Right atrium auricular region (tissue), 2 donors: ENCODE data around the gene HSPB6. TPM values are rescaled to one million over a fixed set of nuclear protein-coding genes. Genes with fewer than 3 reads are reported as not detected.

ENCODE experiments used
- DNase-seq: peaks from one replicate; pipeline ENCODE4 v3.0.0-alpha.2; 2019; ENCODE audit warnings: low spot score
- H3K27ac ChIP-seq, 2 donors: fragments of 200-600 bp; sonication (generic); 1 replicate in 1 of 2; 2 replicates in 1 of 2; pipeline ENCODE4 v1.5.1; 2016 to 2019
- H3K27me3 ChIP-seq, 2 donors: fragments of 200-600 bp; sonication (generic); one replicate each; pipeline versions ENCODE4 v1.5.1 to v1.6.0; 2017 to 2019
- H3K36me3 ChIP-seq: fragments of 200-600 bp; sonication (generic); one replicate; pipeline ENCODE4 v1.5.1; 2016
- H3K4me1 ChIP-seq, 2 donors: fragments of 200-600 bp; sonication (generic); one replicate each; pipeline versions ENCODE4 v1.5.1 to v1.6.0; 2017 to 2019
- H3K4me3 ChIP-seq, 2 donors: fragments of 200-600 bp; sonication (generic); 1 replicate in 1 of 2; 2 replicates in 1 of 2; pipeline ENCODE4 v1.5.1; 2017 to 2019; ENCODE audit warnings: mild to moderate bottlenecking in 1 of 2, moderate library complexity in 1 of 2
- H3K9me3 ChIP-seq, 2 donors: fragments of 200-600 bp; sonication (generic); one replicate each; pipeline ENCODE4 v1.5.1; 2019
- total RNA-seq, 2 donors: library from RNA; depleted of rRNA; stranded (reverse); fragments of >200 nt; gene quantifications; one replicate each; pipeline ENCODE4 v1.1.0, GENCODE V29; 2016
- TF ChIP-seq, protein P1 (sequence below), 2 donors: fragments of 200-600 bp; sonication (generic); IDR thresholded peaks; one replicate each; pipeline ENCODE4 v1.5.1; 2019; ENCODE audit warnings: antibody characterized with exemption in 2 of 2

Gene HSPB6
- total RNA-seq, 2 donors from 2014 or later, result 98.4 to 104 TPM

DNA sequence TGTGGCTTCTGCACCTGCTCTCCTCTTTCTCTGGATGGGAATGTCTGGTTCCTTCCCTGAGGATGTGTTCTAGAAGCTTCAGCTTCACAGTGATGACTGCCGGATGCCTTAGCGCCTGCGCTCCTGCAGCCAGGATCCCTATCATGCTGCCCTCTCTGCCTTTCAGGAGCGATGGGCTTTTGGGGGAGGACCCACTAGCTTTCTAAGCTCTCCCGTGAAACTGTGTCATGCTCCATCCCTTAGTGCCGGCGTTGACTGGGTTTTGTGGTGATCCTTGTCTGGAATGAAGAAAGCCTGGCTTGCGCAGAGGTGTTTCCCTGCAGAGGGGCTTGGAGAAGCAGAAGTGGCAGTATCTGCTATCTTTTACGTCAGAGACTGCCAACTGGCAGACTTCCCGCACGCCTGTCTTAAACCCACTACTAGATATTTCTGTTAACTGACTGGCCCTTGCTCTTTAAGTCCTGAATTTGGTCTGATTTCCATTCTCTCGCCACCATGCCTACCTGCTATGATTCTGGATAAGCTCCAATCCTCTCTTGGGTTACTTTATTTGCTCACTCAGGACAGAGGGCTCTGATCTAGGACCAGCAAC lies 42.8 kb downstream of the HSPB6 start:
- H3K4me1 ChIP-seq, result peaks cover 0 to 18% of the 10 kb centered on the region in 2 donors
- no peaks in the 10 kb centered on the region for H3K27me3 ChIP-seq
- TF ChIP-seq, protein P1, sequence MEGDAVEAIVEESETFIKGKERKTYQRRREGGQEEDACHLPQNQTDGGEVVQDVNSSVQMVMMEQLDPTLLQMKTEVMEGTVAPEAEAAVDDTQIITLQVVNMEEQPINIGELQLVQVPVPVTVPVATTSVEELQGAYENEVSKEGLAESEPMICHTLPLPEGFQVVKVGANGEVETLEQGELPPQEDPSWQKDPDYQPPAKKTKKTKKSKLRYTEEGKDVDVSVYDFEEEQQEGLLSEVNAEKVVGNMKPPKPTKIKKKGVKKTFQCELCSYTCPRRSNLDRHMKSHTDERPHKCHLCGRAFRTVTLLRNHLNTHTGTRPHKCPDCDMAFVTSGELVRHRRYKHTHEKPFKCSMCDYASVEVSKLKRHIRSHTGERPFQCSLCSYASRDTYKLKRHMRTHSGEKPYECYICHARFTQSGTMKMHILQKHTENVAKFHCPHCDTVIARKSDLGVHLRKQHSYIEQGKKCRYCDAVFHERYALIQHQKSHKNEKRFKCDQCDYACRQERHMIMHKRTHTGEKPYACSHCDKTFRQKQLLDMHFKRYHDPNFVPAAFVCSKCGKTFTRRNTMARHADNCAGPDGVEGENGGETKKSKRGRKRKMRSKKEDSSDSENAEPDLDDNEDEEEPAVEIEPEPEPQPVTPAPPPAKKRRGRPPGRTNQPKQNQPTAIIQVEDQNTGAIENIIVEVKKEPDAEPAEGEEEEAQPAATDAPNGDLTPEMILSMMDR (IDR thresholded peaks at IDR 0.05), result no peak
- DNase-seq, result no peak
- H3K4me3 ChIP-seq, result no peak overlapping the region
- no peaks in the 10 kb centered on the region for H3K9me3 ChIP-seq
- no peak overlapping the region for H3K27ac ChIP-seq
- no peaks in the 10 kb centered on the region for H3K36me3 ChIP-seq

- Histone ChIP-seq H3K9me3 (no peaks in the 10 kb centered on the region), H3K4me3 (no peak overlapping the region)
Measured at GRCh38 chr19:35713506-35713850, 43.4 kb downstream of the HSPB6 start.

DNA sequence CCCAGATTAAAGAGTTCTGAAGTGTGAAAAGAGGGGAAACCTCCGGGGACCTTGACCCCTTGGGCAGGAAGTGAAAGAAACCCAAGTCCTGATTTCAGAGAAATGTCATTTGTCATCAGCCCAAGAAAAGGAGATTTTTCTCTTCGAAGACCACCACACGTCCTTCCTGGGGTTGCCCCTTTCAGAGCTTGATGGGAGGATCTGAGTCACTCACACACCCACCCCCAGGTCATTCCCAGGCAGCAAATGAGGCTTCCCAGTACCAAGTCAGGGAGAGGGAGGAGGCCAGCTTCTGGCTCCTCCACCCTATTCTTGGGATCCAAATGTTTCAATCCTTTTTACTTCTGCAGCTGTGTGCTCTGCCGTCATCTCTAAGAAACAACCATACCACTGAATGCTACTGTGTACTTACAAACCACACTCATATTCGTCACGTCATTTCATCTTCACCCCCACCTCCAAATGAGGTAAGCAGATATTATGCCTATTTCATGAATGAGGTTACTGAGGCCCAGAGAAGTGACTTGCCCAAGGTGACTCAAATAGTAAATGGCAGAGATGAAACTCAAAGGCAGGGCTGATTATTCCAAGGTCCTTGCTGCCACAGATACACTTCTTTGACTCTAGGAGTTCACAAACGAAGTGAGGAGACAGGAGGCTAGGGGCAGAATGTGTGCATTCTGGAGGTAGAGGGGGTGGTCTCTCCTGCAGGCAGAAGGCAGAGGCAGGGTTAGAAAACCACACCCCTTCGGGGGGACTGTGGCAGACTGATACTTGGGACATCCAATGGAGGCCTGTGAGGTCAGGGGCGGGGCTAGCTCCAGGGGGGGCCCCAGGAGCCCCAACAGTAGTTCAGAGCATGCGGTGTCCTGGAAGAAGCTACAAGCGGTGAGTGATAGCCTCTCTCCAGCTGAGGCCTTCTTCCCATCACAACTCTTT lies 44.0 kb downstream of the HSPB6 start:
- peaks cover 0 to 13% of the 10 kb centered on the region in 2 donors for H3K4me1 ChIP-seq
- no peaks in the 10 kb centered on the region for H3K27me3 ChIP-seq
- no peaks in the 10 kb centered on the region for H3K36me3 ChIP-seq
- no peak overlapping the region for H3K27ac ChIP-seq
- H3K4me3 ChIP-seq, result no peak overlapping the region
- no peaks in the 10 kb centered on the region for H3K9me3 ChIP-seq
- TF ChIP-seq, protein P1 (IDR thresholded peaks at IDR 0.05), result no peak
- DNase-seq, result no peak

More at GRCh38 chr19:35713506-35713850, 43.4 kb downstream of the HSPB6 start:
- TF ChIP-seq, protein P1 (IDR thresholded peaks at IDR 0.05), result no peak
- H3K4me1 ChIP-seq, result peaks cover 0 to 13% of the 10 kb centered on the region in 2 donors
- no peaks in the 10 kb centered on the region for H3K27me3 ChIP-seq
- DNase-seq, result no peak
- H3K27ac ChIP-seq, result no peak overlapping the region
- H3K36me3 ChIP-seq, result no peaks in the 10 kb centered on the region

DNA sequence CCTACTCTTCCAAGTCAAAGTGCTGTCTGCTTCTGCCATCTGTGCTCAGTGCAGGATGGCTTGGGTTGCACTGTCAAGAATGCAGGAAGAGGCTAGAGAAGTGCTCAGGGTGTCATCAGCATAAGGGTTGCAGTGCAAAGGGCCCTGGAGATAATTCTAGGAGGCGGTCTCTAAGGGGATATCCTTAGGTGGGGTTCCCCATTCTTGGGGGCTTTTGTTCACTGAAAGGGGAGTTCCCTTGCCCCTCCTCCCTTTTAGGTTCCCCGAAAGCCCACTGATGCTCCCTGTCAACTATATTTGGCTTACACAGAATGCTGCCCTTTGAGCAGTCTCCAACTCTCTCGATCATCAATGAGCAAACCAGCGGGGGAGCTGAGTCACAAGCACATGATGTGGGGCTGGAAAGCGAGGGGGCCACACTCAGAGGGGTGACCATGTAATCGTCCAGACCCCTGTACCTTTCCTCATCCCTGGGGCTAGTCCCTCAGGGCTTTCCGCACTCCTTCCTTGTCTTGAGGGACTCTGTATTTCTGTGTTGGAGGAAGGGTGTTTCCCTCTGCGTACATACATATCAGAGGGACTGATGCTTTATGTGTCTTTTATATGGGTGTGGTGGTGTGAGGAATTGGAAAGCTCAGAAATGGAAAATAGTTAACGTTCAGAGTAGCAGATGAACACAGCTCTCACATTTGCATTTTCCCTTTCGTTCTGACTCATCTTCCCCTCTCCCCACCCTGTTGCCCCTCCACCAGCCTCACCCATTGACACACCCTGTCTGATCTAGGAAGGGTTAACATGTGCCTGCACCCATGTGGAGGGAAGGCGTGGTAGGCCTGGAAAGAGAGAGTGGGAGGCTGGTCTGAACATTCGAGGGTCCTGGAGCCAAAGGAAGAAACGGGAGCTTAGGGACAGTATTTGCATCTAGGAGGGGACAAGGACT lies 45.8 kb downstream of the HSPB6 start:
- TF ChIP-seq, protein P1 (IDR thresholded peaks at IDR 0.05), result no peak
- Histone ChIP-seq H3K9me3 (no peaks in the 10 kb centered on the region), H3K27ac (no peak overlapping the region), H3K27me3 (no peaks in the 10 kb centered on the region), H3K4me3 (no peak overlapping the region), H3K4me1 (peaks cover 0 to 8% of the 10 kb centered on the region in 2 donors), H3K36me3 (no peaks in the 10 kb centered on the region)
- no peak for DNase-seq

DNA sequence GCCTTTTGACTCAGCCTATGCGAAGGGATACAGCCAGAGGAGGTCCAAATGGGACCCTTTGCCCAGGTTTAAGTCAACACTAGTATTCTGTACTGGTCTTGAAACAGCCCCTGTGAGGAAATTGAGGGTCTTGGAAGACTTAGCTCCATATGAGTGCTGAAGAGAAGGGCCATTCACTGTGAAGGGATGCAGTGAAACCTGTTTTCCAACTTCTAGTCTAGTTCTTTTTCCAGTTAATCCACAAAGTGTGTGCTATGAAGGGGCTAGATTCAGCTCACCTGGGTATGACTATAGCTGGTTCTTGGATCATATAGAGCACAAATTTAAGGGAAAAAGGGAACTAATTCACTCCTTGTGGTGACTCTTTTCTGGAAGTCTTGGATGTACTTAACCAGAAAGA lies 48.4 kb downstream of the HSPB6 start:
- H3K27me3 ChIP-seq, result no peaks in the 10 kb centered on the region
- no peaks in the 10 kb centered on the region for H3K9me3 ChIP-seq
- no peak for DNase-seq
- TF ChIP-seq, protein P1 (IDR thresholded peaks at IDR 0.05), result no peak
- no peaks in the 10 kb centered on the region for H3K36me3 ChIP-seq
- no peak overlapping the region for H3K4me3 ChIP-seq
- H3K4me1 ChIP-seq, result no peaks in the 10 kb centered on the region
- no peak overlapping the region for H3K27ac ChIP-seq

Other genes with a start within 250 kb of the HSPB6 start
- 10 to 100 TPM in 1 of 2 donors, 1 to 10 TPM in 1; 6.9 to 52.4 TPM for gene DMKN, start 243.4 kb downstream of the HSPB6 start, total RNA-seq
- not detected for gene SBSN, start 228.7 kb downstream of the HSPB6 start, total RNA-seq
- not detected for gene GAPDHS, start 223.6 kb downstream of the HSPB6 start, total RNA-seq
- gene TMEM147, start 211.4 kb downstream of the HSPB6 start, total RNA-seq, result 100 to 1,000 TPM in 1 of 2 donors, 10 to 100 TPM in 1; 93.3 to 106 TPM
- gene ATP4A, start 193.4 kb downstream of the HSPB6 start, total RNA-seq, result not detected
- gene PMIS2, start 170.9 kb downstream of the HSPB6 start, total RNA-seq, result not detected
- gene HAUS5, start 144.3 kb downstream of the HSPB6 start, total RNA-seq, result 1 to 10 TPM; 2.2 to 3.9 TPM
- 10 to 100 TPM; 40.4 to 52.4 TPM for gene RBM42, start 128.0 kb downstream of the HSPB6 start, total RNA-seq
- 1 to 10 TPM in 1 of 2 donors, not detected in 1; 1.2 TPM for gene ETV2, start 115.3 kb downstream of the HSPB6 start, total RNA-seq
- 1,000 to 10,000 TPM; 1,397 to 1,663 TPM for gene COX6B1, start 108.7 kb downstream of the HSPB6 start, total RNA-seq
- not detected for gene UPK1A, start 90.5 kb downstream of the HSPB6 start, total RNA-seq
- not detected for gene ZBTB32, start 52.5 kb downstream of the HSPB6 start, total RNA-seq
- 10 to 100 TPM; 11.9 to 12.9 TPM for gene KMT2B, start 39.0 kb downstream of the HSPB6 start, total RNA-seq
- gene IGFLR1, start 14.6 kb downstream of the HSPB6 start, total RNA-seq, result 1 to 10 TPM; 1.8 to 6.4 TPM
- 10 to 100 TPM; 19.9 to 33.1 TPM for gene U2AF1L4, start 11.6 kb downstream of the HSPB6 start, total RNA-seq
- gene PSENEN, start 11.4 kb downstream of the HSPB6 start, total RNA-seq, result 10 to 100 TPM; 26.1 to 35.0 TPM
- gene LIN37, start 8.5 kb downstream of the HSPB6 start, total RNA-seq, result 10 to 100 TPM in 1 of 2 donors, 1 to 10 TPM in 1; 8.9 to 13.6 TPM
- 1 to 10 TPM; 7.2 TPM for gene PROSER3, start 1.1 kb upstream of the HSPB6 start, total RNA-seq
- 1 to 10 TPM; 1.3 to 1.4 TPM for gene ARHGAP33, start 18.5 kb upstream of the HSPB6 start, total RNA-seq
- gene PRODH2, start 55.8 kb upstream of the HSPB6 start, total RNA-seq, result not detected
- not detected for gene NPHS1, start 95.5 kb upstream of the HSPB6 start, total RNA-seq
- under 1 TPM in 1 of 2 donors, not detected in 1; 0.51 TPM for gene KIRREL2, start 99.9 kb upstream of the HSPB6 start, total RNA-seq
- 10 to 100 TPM; 17.5 to 33.6 TPM for gene APLP1, start 111.5 kb upstream of the HSPB6 start, total RNA-seq
- gene NFKBID, start 143.5 kb upstream of the HSPB6 start, total RNA-seq, result 1 to 10 TPM; 1.3 to 2.1 TPM
- 1 to 10 TPM in 1 of 2 donors, not detected in 1; 3.3 TPM for gene HCST, start 145.5 kb upstream of the HSPB6 start, total RNA-seq
- 10 to 100 TPM; 26.1 to 85.4 TPM for gene TYROBP, start 151.3 kb upstream of the HSPB6 start, total RNA-seq
- 10 to 100 TPM; 10.5 to 13.1 TPM for gene LRFN3, start 179.3 kb upstream of the HSPB6 start, total RNA-seq
- 10 to 100 TPM; 30.8 to 34.9 TPM for gene SDHAF1, start 238.2 kb upstream of the HSPB6 start, total RNA-seq